ENCODE results near the gene TNRC6A. TPM values are rescaled to one million over a fixed set of nuclear protein-coding genes. Genes with fewer than 3 reads are reported as not detected.

TNRC6A gene
- total and polyA plus RNA-seq, 2 of the 13 experiments (the other 11 are each of a cell fraction or from before 2014, with no cell fraction given): 30.9 to 43.6 TPM

DNA sequence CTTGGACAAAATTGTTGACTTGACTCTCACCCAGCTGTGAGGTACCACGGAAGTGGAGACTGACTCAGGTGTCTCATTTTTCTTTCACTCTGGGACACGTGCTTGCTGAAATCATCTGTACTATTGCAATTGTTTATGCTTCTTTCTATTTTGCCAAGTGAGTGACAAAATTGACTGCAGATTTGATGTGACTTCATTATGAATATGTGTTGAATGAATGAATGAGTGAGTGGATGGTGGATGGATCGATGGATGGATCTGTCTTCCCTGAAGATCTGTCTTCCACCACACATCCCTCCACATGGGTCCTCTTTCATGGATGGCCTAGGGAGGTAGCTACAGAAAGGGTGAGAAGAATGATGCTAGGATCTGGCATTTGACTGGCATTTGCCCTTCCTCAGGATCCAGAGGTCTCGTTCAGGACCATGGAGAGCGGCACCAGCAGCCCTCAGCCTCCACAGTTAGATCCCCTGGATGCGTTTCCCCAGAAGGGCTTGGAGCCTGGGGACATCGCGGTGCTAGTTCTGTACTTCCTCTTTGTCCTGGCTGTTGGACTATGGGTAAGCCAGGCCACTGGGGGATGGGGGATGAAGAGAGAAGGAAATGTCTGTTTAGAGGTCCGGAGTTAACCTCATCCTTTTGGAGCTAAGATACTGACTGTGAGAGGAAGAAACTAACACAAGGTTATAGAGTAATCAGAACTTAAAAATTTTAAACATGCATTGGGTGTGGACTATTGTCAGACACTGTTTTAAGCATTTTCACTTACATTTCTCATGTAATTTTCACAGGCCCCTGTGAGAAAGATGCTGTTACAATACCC, 129.0 kb downstream of the TNRC6A start (continued):
- TF ChIP-seq, protein P1, sequence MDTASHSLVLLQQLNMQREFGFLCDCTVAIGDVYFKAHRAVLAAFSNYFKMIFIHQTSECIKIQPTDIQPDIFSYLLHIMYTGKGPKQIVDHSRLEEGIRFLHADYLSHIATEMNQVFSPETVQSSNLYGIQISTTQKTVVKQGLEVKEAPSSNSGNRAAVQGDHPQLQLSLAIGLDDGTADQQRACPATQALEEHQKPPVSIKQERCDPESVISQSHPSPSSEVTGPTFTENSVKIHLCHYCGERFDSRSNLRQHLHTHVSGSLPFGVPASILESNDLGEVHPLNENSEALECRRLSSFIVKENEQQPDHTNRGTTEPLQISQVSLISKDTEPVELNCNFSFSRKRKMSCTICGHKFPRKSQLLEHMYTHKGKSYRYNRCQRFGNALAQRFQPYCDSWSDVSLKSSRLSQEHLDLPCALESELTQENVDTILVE (CRISPR knock-in tag; IDR thresholded peaks at IDR 0.05): peak; percentile 94
- TF ChIP-seq ZNF263 (CRISPR knock-in tag; IDR thresholded peaks at IDR 0.05) (peak; percentile 71), ZNF562 (CRISPR knock-in tag; IDR thresholded peaks at IDR 0.05; ENCODE audit: borderline replicate concordance) (no peak), HNRNPK (IDR thresholded peaks at IDR 0.05; ENCODE audit: low read depth, low read length, poor library complexity, severe bottlenecking) (no peak), ZNF616 (CRISPR knock-in tag; IDR thresholded peaks at IDR 0.05; ENCODE audit: low read depth) (peak; percentile 91; the same call in 1 of the 2 replicates), ZNF761 (CRISPR knock-in tag; conservative IDR thresholded peaks at IDR 0.05) (peak; percentile 71; the same call in 1 of the 2 replicates), ZNF749 (CRISPR knock-in tag; IDR thresholded peaks at IDR 0.05; ENCODE audit: borderline replicate concordance) (peak; percentile 78; the same call in 1 of the 2 replicates), ZNF607 (CRISPR knock-in tag; IDR thresholded peaks at IDR 0.05; ENCODE audit: borderline replicate concordance) (peak; percentile 96), ELF4 (CRISPR knock-in tag; IDR thresholded peaks at IDR 0.05; ENCODE audit: borderline replicate concordance) (no peak), ZFP37 (CRISPR knock-in tag; IDR thresholded peaks at IDR 0.05; ENCODE audit: borderline replicate concordance) (peak; percentile 97; the same call in 1 of the 2 replicates), TARDBP (CRISPR knock-in tag; IDR thresholded peaks at IDR 0.05) (peak; percentile 72; the same call in 1 of the 2 replicates), ZZZ3 (CRISPR knock-in tag; IDR thresholded peaks at IDR 0.05; ENCODE audit: borderline replicate concordance) (peak; percentile 37; the same call in 1 of the 2 replicates), SIN3A (IDR thresholded peaks at IDR 0.05; ENCODE audit: borderline replicate concordance, low read depth, low read length) (peak; percentile 82; the same call in 1 of the 2 replicates), SKI (IDR thresholded peaks at IDR 0.05; ENCODE audit: partially characterized antibody) (no peak)
- TF ChIP-seq, protein P2, sequence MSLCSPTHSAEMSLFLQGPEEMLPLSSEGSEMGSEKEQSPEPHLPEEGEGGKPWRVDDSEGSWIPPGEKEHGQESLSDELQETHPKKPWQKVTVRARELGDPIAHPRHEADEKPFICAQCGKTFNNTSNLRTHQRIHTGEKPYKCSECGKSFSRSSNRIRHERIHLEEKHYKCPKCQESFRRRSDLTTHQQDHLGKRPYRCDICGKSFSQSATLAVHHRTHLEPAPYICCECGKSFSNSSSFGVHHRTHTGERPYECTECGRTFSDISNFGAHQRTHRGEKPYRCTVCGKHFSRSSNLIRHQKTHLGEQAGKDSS (CRISPR knock-in tag; IDR thresholded peaks at IDR 0.05; ENCODE audit: borderline replicate concordance, low read depth): peak; percentile 93
- TF ChIP-seq, protein P3, sequence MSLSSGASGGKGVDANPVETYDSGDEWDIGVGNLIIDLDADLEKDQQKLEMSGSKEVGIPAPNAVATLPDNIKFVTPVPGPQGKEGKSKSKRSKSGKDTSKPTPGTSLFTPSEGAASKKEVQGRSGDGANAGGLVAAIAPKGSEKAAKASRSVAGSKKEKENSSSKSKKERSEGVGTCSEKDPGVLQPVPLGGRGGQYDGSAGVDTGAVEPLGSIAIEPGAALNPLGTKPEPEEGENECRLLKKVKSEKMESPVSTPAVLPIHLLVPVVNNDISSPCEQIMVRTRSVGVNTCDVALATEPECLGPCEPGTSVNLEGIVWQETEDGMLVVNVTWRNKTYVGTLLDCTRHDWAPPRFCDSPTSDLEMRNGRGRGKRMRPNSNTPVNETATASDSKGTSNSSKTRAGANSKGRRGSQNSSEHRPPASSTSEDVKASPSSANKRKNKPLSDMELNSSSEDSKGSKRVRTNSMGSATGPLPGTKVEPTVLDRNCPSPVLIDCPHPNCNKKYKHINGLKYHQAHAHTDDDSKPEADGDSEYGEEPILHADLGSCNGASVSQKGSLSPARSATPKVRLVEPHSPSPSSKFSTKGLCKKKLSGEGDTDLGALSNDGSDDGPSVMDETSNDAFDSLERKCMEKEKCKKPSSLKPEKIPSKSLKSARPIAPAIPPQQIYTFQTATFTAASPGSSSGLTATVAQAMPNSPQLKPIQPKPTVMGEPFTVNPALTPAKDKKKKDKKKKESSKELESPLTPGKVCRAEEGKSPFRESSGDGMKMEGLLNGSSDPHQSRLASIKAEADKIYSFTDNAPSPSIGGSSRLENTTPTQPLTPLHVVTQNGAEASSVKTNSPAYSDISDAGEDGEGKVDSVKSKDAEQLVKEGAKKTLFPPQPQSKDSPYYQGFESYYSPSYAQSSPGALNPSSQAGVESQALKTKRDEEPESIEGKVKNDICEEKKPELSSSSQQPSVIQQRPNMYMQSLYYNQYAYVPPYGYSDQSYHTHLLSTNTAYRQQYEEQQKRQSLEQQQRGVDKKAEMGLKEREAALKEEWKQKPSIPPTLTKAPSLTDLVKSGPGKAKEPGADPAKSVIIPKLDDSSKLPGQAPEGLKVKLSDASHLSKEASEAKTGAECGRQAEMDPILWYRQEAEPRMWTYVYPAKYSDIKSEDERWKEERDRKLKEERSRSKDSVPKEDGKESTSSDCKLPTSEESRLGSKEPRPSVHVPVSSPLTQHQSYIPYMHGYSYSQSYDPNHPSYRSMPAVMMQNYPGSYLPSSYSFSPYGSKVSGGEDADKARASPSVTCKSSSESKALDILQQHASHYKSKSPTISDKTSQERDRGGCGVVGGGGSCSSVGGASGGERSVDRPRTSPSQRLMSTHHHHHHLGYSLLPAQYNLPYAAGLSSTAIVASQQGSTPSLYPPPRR (CRISPR knock-in tag; IDR thresholded peaks at IDR 0.05; ENCODE audit: borderline replicate concordance): 0 out of 2 replicates have a peak, but pooled peaks have one; percentile 36
- TF ChIP-seq, protein P4, sequence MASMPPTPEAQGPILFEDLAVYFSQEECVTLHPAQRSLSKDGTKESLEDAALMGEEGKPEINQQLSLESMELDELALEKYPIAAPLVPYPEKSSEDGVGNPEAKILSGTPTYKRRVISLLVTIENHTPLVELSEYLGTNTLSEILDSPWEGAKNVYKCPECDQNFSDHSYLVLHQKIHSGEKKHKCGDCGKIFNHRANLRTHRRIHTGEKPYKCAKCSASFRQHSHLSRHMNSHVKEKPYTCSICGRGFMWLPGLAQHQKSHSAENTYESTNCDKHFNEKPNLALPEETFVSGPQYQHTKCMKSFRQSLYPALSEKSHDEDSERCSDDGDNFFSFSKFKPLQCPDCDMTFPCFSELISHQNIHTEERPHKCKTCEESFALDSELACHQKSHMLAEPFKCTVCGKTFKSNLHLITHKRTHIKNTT (CRISPR knock-in tag; IDR thresholded peaks at IDR 0.05): no peak
- TF ChIP-seq, protein P5, sequence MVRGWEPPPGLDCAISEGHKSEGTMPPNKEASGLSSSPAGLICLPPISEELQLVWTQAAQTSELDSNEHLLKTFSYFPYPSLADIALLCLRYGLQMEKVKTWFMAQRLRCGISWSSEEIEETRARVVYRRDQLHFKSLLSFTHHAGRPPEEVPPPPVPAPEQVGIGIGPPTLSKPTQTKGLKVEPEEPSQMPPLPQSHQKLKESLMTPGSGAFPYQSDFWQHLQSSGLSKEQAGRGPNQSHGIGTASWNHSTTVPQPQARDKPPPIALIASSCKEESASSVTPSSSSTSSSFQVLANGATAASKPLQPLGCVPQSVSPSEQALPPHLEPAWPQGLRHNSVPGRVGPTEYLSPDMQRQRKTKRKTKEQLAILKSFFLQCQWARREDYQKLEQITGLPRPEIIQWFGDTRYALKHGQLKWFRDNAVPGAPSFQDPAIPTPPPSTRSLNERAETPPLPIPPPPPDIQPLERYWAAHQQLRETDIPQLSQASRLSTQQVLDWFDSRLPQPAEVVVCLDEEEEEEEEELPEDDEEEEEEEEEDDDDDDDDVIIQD (CRISPR knock-in tag; IDR thresholded peaks at IDR 0.05; ENCODE audit: low read depth): peak; percentile 79
